ENCODE data around the gene LCE1F.

Gene LCE1F

GRCh38 chr1:152777510-152778137 is 2.7 kb downstream of the LCE1F start:
- DNase-seq, result no peak

DNA sequence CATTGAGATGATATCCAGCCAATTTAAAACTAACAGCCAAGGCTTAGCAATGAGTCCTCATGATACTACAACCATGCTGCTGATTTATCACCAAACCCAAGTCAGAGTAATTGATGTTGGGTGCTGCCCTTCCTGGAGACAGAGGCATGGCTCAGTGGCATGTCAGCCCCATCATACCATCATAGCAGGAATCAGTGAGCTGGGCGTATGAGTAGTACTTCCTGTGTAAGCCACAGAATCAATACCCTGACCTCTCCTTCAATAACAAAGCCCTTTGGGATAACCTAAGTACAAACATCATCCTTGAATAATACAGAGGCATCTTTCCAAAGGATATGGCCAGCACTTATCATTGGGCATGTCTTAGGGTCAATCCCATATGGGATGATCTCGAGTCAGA is 8.2 kb downstream of the LCE1F start:
- DNase-seq, result no peak

DNA sequence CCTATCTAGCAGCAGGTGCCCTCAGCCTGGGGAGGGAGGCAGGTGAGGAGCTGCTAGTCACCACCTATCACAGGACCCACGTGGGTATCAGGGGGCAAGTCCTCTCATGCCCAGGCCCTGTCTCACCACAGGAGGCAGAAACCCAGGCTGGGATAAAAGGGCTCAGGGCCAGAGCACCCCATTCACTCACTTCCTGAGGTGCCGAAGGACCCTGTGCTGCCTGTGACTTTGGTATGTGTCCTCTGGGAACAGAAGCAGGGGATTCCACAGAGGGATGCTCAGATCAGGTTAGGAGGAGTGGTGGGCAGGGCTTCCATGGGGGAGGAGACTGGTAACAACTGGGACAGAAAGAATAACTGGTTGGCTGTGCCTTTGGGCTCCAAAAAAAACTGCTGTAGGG is 11.1 kb downstream of the LCE1F start, which contains the start of gene LCE1E:
Gene LCE1E (plus strand): TSS at position 181 of the 400 bp plus-strand sequence. CDS start 1,043 bp downstream, outside the sequence.
- no peak for DNase-seq

- no peak for DNase-seq
Measured at GRCh38 chr1:152795686-152796085, 20.7 kb downstream of the LCE1F start.

GRCh38 chr1:152796421-152796820 is 21.5 kb downstream of the LCE1F start, which contains the start of gene LCE1D:
TSS of gene LCE1D (plus strand) at chr1:152796721. CDS start at chr1:152797795, 1,074 bp downstream.
- DNase-seq, result no peak

DNA sequence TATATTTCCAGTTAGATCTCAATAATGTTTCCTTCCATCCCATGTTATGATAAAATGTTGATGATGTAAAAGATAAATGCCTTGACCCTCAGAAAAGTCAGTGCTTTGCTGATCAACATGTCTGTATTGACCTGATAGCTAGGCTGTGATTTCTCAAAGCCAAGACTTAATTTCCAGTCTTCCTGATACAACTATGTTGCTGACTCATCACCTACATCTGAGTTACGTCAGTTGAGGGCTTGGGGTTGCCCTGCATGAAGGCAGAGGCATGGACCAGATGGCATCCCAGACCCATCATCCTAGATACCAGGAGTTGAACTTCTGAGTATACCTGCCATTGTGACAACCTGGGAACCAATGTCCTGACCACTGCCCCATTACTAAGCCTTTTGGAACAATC is 26.4 kb downstream of the LCE1F start:
- DNase-seq, result no peak

- no peak for DNase-seq
Measured at GRCh38 chr1:152806576-152806975, 31.6 kb downstream of the LCE1F start, which contains the start of gene LCE1C. TSS of gene LCE1C (minus strand) at chr1:152806651. CDS start at chr1:152805478, 1,173 bp downstream.

- DNase-seq, result no peak
Measured at GRCh38 chr1:152811050-152811449, 36.1 kb downstream of the LCE1F start.

GRCh38 chr1:152811671-152812070 is 36.7 kb downstream of the LCE1F start, which contains the start of gene LCE1B:
TSS of gene LCE1B (plus strand) at chr1:152811971. CDS start at chr1:152812447, 476 bp downstream.
- no peak for DNase-seq

DNA sequence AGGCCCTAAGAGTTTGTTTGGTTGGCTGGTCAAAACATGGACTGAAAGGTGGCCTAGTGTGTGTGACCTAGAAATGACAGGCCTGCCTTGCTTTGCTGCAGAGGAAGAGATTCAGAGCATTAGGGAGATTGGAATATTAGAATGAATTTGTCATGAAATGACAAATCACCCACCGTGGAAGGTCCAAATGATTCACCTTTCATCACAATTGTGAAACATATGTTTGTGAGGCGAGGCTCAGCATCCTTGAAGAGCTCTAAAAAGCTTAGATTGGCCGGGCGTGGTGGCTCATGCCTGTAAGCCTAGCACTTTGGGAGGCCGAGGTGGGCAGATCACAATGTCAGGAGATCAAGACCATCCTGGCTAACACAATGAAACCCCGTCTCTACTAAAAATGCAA is 42.4 kb downstream of the LCE1F start:
- no peak for DNase-seq

DNA sequence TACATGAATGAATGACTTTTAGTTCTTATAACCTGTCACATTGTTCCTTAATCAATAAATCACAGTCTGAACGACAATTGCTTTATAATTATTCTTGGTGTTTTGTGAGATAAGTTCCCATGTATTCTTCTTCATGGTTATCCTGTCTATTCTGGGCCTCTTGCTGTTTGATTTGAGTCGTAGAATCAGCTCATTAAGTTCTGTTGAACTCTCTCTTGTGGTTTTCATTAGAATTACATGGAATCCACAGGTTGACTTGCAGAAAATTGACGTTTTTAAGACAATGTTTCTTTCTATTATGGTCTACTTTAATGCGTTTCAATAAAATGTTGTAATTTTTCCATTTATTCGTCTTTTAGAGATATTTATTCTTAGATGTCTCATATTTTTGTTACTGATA is 48.4 kb downstream of the LCE1F start:
- no peak for DNase-seq

GRCh38 chr1:152824964-152825363 is 50.0 kb downstream of the LCE1F start:
- no peak for DNase-seq
